ENCODE measurements around the gene FOSB.
A peak's percentile ranks its signal among the peaks of the same experiment; 100 is the strongest.

The FOSB gene

DNA sequence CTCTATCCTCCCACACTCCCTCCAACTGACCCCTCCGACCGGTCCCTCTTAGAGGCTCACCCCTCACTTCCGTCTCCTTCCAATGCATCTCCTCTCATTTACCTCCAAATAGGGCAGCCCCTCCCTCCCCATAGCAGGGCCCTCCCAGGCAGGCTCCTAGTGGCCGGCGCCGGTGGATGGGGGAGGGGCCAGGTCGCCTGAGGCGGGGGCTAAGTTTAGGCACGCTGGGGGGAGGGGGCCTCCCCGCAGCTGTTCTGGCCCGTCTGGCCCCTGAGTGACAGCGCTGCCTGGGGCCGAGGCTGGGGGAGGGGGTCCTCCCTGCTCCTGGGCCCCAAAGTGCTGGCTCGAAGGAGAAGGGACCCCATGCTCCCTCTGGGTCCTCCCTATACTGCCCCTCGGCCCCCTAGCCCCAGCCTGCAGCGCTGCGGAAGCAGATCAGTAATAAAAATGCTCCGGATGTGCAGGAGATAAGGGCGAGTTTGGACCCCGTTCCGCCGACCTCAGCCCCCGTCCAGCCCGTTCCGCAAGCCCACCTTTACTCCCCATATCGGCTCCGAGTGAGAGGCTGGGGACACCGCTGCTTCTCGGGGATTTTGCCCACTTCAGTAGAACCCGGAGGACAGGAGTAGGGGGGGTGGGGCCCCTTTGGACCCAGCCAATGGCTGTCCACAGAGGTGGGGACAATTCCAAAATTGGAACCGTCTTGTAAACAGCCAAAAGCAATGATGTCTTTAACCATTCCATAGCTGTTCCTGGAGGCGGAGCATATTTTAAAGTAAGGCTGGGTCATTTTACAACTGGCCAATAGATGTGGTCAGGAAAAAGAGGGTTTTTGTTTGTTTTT lies 25.1 kb downstream of the FOSB start:
- DNase-seq (ENCODE audit: low read depth in 2 of 2), result peak; percentile 66 to 89
- TF ChIP-seq, protein P1, sequence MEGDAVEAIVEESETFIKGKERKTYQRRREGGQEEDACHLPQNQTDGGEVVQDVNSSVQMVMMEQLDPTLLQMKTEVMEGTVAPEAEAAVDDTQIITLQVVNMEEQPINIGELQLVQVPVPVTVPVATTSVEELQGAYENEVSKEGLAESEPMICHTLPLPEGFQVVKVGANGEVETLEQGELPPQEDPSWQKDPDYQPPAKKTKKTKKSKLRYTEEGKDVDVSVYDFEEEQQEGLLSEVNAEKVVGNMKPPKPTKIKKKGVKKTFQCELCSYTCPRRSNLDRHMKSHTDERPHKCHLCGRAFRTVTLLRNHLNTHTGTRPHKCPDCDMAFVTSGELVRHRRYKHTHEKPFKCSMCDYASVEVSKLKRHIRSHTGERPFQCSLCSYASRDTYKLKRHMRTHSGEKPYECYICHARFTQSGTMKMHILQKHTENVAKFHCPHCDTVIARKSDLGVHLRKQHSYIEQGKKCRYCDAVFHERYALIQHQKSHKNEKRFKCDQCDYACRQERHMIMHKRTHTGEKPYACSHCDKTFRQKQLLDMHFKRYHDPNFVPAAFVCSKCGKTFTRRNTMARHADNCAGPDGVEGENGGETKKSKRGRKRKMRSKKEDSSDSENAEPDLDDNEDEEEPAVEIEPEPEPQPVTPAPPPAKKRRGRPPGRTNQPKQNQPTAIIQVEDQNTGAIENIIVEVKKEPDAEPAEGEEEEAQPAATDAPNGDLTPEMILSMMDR (IDR thresholded peaks at IDR 0.05; ENCODE audit: low read depth, low read length), result no peak
- H3K4me3 ChIP-seq (replicated peaks in 1 of 2; ENCODE audit: low read depth in 2 of 2, low read length in 2 of 2), result peak overlapping the region; percentile 61 to 75

- no peak overlapping the region for H3K4me3 ChIP-seq (replicated peaks in 1 of 2; ENCODE audit: low read depth in 2 of 2, low read length in 2 of 2)
- TF ChIP-seq, protein P1 (IDR thresholded peaks at IDR 0.05; ENCODE audit: low read depth, low read length), result no peak
- no peak for DNase-seq (ENCODE audit: low read depth in 2 of 2)
Measured at GRCh38 chr19:45494261-45494916, 26.6 kb downstream of the FOSB start.

- no peak overlapping the region for H3K4me3 ChIP-seq (replicated peaks in 1 of 2; ENCODE audit: low read depth in 2 of 2, low read length in 2 of 2)
- TF ChIP-seq, protein P1 (IDR thresholded peaks at IDR 0.05; ENCODE audit: low read depth, low read length), result no peak
- no peak for DNase-seq (ENCODE audit: low read depth in 2 of 2)
Measured at GRCh38 chr19:45495178-45495577, 27.4 kb downstream of the FOSB start.

DNA sequence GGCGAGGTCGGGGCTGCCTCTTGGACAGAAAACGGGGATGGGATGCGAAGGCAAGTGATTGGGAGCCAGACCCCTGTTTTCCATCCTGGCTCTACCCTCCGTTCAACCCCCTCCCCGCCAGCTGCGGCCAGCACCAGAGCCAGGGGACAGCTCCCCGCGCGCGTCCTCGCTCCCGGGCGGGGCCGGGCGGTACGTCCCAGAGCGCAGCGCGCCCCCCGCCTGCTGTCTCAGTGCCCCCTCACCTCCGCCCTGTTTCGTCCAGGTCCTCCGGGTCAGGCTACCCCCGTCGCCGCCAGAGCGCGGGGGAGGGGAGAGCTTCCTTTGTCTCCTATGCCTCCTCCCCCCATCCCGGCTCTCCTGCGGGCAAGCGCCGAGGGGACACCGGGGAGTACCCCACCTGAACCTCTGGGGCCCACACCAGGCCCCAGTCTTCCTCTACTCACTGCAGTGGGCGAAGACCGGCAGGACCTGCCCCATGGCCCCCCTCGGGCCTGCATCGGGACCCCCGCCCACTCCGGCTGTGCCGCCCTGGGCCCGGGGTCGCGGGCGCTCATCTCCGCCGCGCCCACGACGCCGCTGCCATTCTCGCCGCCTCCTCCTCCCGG lies 28.7 kb downstream of the FOSB start:
- peak overlapping the region; percentile 73 to 88 for H3K4me3 ChIP-seq (replicated peaks in 1 of 2; ENCODE audit: low read depth in 2 of 2, low read length in 2 of 2)
- no peak for DNase-seq (ENCODE audit: low read depth in 2 of 2)
- TF ChIP-seq, protein P1 (IDR thresholded peaks at IDR 0.05; ENCODE audit: low read depth, low read length), result no peak

DNA sequence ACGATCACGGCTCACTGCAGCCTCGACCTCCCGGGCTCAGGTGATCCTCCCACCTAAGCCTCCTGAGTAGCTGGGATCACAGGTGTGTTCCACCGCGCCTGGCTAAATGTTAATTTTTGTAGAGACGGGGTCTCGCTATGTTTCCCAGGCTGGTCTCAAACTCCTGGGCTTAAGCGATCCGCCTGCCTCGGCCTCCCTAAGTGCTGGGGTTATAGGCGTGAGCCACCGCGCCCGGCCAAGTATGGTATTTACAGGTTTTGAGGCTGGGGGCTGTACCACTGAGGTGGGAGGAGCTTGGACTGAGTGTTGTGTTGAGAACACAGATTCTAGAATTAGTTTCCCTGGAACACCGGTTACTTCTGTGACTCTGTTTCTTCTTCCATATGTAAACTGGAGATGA lies 30.0 kb downstream of the FOSB start:
- H3K4me3 ChIP-seq (replicated peaks in 1 of 2; ENCODE audit: low read depth in 2 of 2, low read length in 2 of 2), result no peak overlapping the region
- no peak for DNase-seq (ENCODE audit: low read depth in 2 of 2)
- TF ChIP-seq, protein P1 (IDR thresholded peaks at IDR 0.05; ENCODE audit: low read depth, low read length), result no peak

- peak in 1 of 2 donors; percentile 28 for DNase-seq (ENCODE audit: low read depth in 2 of 2)
- TF ChIP-seq, protein P1 (IDR thresholded peaks at IDR 0.05; ENCODE audit: low read depth, low read length), result no peak
- peak within 1 kb of the TSS; percentile 25 to 39 for H3K4me3 ChIP-seq (replicated peaks in 1 of 2; ENCODE audit: low read depth in 2 of 2, low read length in 2 of 2)
Measured at GRCh38 chr19:45498411-45499195, 30.8 kb downstream of the FOSB start, which contains the start of gene PPM1N. Gene PPM1N (plus strand): TSS chr19:45498443. CDS start chr19:45498473, 30 bp downstream.
